Liver (tissue), 9 donors: ENCODE data around the gene NQO2. TPM values are rescaled to one million over a fixed set of nuclear protein-coding genes. Genes with fewer than 3 reads are reported as not detected.

ENCODE experiments used
- DNase-seq: peaks from one replicate; pipeline ENCODE4 v3.0.0-alpha.2; 2017; ENCODE audit warnings: low spot score
- H3K27ac ChIP-seq, 2 donors: one replicate each; pipeline ENCODE4 v1.7.0; 2013; ENCODE audit warnings: inconsistent platforms in 2 of 2, low read length in 2 of 2, control low read depth in 1 of 2, low read depth in 1 of 2, mild to moderate bottlenecking in 1 of 2
- H3K27me3 ChIP-seq, 4 donors: one replicate each; pipeline versions ENCODE4 v1.6.1 to v1.7.0; 2013; ENCODE audit warnings: low read length in 3 of 4, inconsistent platforms in 1 of 4, mild to moderate bottlenecking in 1 of 4, moderate library complexity in 1 of 4; ENCODE audit not compliant: control insufficient read depth in 4 of 4, insufficient read depth in 4 of 4
- H3K36me3 ChIP-seq, 4 donors: one replicate each; pipeline versions ENCODE4 v1.6.1 to v1.7.0; 2013; ENCODE audit warnings: low read length in 3 of 4, mild to moderate bottlenecking in 3 of 4, low read depth in 1 of 4, moderate library complexity in 1 of 4; ENCODE audit not compliant: control insufficient read depth in 4 of 4, insufficient read depth in 3 of 4
- H3K4me1 ChIP-seq, 4 donors: one replicate each; pipeline versions ENCODE4 v1.6.1 to v1.7.0; 2013; ENCODE audit warnings: low read length in 3 of 4, mild to moderate bottlenecking in 3 of 4, moderate library complexity in 1 of 4; ENCODE audit not compliant: control insufficient read depth in 4 of 4, insufficient read depth in 4 of 4
- H3K4me3 ChIP-seq, 3 donors: one replicate each; pipeline versions ENCODE4 v1.6.1 to v1.7.0; 2013; ENCODE audit warnings: low read length in 3 of 3, control low read depth in 1 of 3, low read depth in 1 of 3, mild to moderate bottlenecking in 1 of 3
- H3K9ac ChIP-seq, 2 donors: one replicate each; pipeline ENCODE4 v1.7.0; 2013; ENCODE audit warnings: low read length in 2 of 2, mild to moderate bottlenecking in 2 of 2, moderate library complexity in 2 of 2, control low read depth in 1 of 2, low read depth in 1 of 2
- H3K9me3 ChIP-seq, 4 donors: one replicate each; pipeline versions ENCODE4 v1.6.1 to v1.7.0; 2013; ENCODE audit warnings: low read length in 3 of 4; ENCODE audit not compliant: control insufficient read depth in 4 of 4
- ATF3 ChIP-seq: IDR thresholded peaks from 2 replicates; pipeline ENCODE4 v1.6.1; 2016; ENCODE audit warnings: antibody characterized with exemption
- CTCF ChIP-seq: fragments of 150-350 bp; IDR thresholded peaks from 2 replicates; pipeline ENCODE4 v1.5.1; 2017; ENCODE audit warnings: improper control_type of control experiment, low read depth, low read length; ENCODE audit not compliant: missing input control
- EGR1 ChIP-seq, 2 donors: IDR thresholded peaks; 2 replicates each; pipeline ENCODE4 v1.6.1; 2016 to 2018; ENCODE audit warnings: antibody characterized with exemption in 2 of 2, low read depth in 2 of 2
- GABPA ChIP-seq, 2 donors: IDR thresholded peaks in 1 of 2; conservative IDR thresholded peaks in 1 of 2; 2 replicates each; pipeline ENCODE4 v1.6.1; 2016; ENCODE audit warnings: antibody characterized with exemption in 2 of 2, mild to moderate bottlenecking in 1 of 2, moderate library complexity in 1 of 2
- JUND ChIP-seq, 2 donors: IDR thresholded peaks; 2 replicates each; pipeline ENCODE4 v1.6.1; 2016; ENCODE audit warnings: antibody characterized with exemption in 2 of 2
- NR2F2 ChIP-seq: IDR thresholded peaks from 2 replicates; pipeline ENCODE4 v1.6.1; 2016; ENCODE audit warnings: antibody characterized with exemption
- RAD21 ChIP-seq, 2 donors: IDR thresholded peaks; 2 replicates each; pipeline ENCODE4 v1.6.1; 2016; ENCODE audit warnings: antibody characterized with exemption in 2 of 2, mild to moderate bottlenecking in 2 of 2
- REST ChIP-seq: IDR thresholded peaks from 2 replicates; pipeline ENCODE4 v1.6.1; 2016; ENCODE audit warnings: antibody characterized with exemption, mild to moderate bottlenecking
- SP1 ChIP-seq: IDR thresholded peaks from 2 replicates; pipeline ENCODE4 v1.6.1; 2018; ENCODE audit warnings: antibody characterized with exemption, mild to moderate bottlenecking
- TAF1 ChIP-seq: conservative IDR thresholded peaks from 2 replicates; pipeline ENCODE4 v1.6.1; 2016; ENCODE audit warnings: antibody characterized with exemption, mild to moderate bottlenecking
- ZBTB33 ChIP-seq: IDR thresholded peaks from 2 replicates; pipeline ENCODE4 v1.6.1; 2016; ENCODE audit warnings: antibody characterized with exemption
- WGBS: extraction: QIAGEN DNeasy Blood & Tissue Kit; methylation state at CpG from one replicate; pipeline ENCODE4 v1.1.7; 2013; 5-methylcytosine and 5-hydroxymethylcytosine counted together
- polyA plus RNA-seq, 2 donors: library from polyadenylated mRNA; stranded (reverse) in 1 of 2; unstranded in 1 of 2; fragments of 200-250 nt in 1 of 2; fragments of >200 nt in 1 of 2; fragmentation: Nextera tagmentation in 1 of 2; extraction: Ambion mirVana in 1 of 2; gene quantifications; one replicate each; pipeline versions ENCODE4 v1.2.1 to v1.2.3, GENCODE V29; 2013 to 2015
- total RNA-seq, 2 donors: library from RNA; depleted of rRNA; stranded (reverse); fragments of >200 nt; gene quantifications; one replicate each; pipeline ENCODE4 v1.2.3, GENCODE V29; 2014
- donor health status: healthy.
- donor health status: healthy.
- donor health status: healthy.
- donor health status: healthy.
- donor health status: healthy.

The NQO2 gene
- total and polyA plus RNA-seq, 4 donors, result 11.5 to 127 (median 92.7) TPM

GRCh38 chr6:3011592-3011991 is 11.9 kb downstream of the NQO2 start:
- Histone ChIP-seq H3K36me3 (peaks cover 16 to 64% (median 48%) of the 10 kb centered on the region in 4 donors), H3K4me1 (peaks cover 0 to 6% (median 2%) of the 10 kb centered on the region in 4 donors), H3K9ac (no peak overlapping the region), H3K27ac (no peak overlapping the region), H3K27me3 (no peaks in the 10 kb centered on the region), H3K4me3 (no peak overlapping the region), H3K9me3 (no peaks in the 10 kb centered on the region)
- no peak for TF ChIP-seq ZBTB33
- no peak for DNase-seq

- TF ChIP-seq SP1 (no peak), JUND (IDR thresholded peaks at IDR 0.05) (peak in 1 of 2 donors; percentile 20), EGR1 (IDR thresholded peaks at IDR 0.05; ENCODE audit: low read depth in 2 of 2) (no peak)
- Histone ChIP-seq H3K4me3 (no peak overlapping the region), H3K36me3 (peaks cover 14 to 66% (median 49%) of the 10 kb centered on the region in 4 donors), H3K9me3 (no peaks in the 10 kb centered on the region), H3K9ac (no peak overlapping the region), H3K27me3 (no peaks in the 10 kb centered on the region), H3K4me1 (peaks cover 0 to 6% (median 2%) of the 10 kb centered on the region in 4 donors), H3K27ac (peak overlapping the region; percentile 38 to 48)
- WGBS, result 53% methylated on average over 2 of the region's 2 CpGs
- no peak for DNase-seq
Measured at GRCh38 chr6:3013486-3013885, 13.8 kb downstream of the NQO2 start.

GRCh38 chr6:3013901-3014674 is 14.4 kb downstream of the NQO2 start:
- Histone ChIP-seq H3K27ac (peak overlapping the region in 1 of 2 donors; percentile 13), H3K27me3 (no peaks in the 10 kb centered on the region), H3K9ac (no peak overlapping the region), H3K4me1 (peaks cover 0 to 6% (median 2%) of the 10 kb centered on the region in 4 donors), H3K4me3 (no peak overlapping the region), H3K36me3 (peaks cover 14 to 66% (median 49%) of the 10 kb centered on the region in 4 donors), H3K9me3 (no peaks in the 10 kb centered on the region)
- no peak for DNase-seq
- 88% methylated on average over 18 of the region's 18 CpGs for WGBS
- TF ChIP-seq CTCF, result no peak
- no peak for TF ChIP-seq REST
- no peak for TF ChIP-seq RAD21 (IDR thresholded peaks at IDR 0.05)
- TF ChIP-seq TAF1, result no peak
- TF ChIP-seq GABPA (IDR thresholded peaks at IDR 0.05 in 1 of 2, conservative IDR thresholded peaks at IDR 0.05 in 1 of 2), result no peak
- no peak for TF ChIP-seq JUND (IDR thresholded peaks at IDR 0.05)
- TF ChIP-seq EGR1 (IDR thresholded peaks at IDR 0.05; ENCODE audit: low read depth in 2 of 2), result no peak
- no peak for TF ChIP-seq ATF3
- no peak for TF ChIP-seq NR2F2
